K562 (cell line): ENCODE data around the gene SEMA6C.

Experiments used
- CTCF ChIP-seq, 3 experiments: IDR thresholded peaks in 2 of 3; conservative IDR thresholded peaks in 1 of 3; 2 replicates each; pipeline ENCODE4 v1.5.1; 2011 to 2012; ENCODE audit warnings: low read length in 3 of 3, mild to moderate bottlenecking in 3 of 3, control low read depth in 2 of 3, improper control_type of control experiment in 1 of 3, inconsistent platforms in 1 of 3, low read depth in 1 of 3, mixed read lengths in 1 of 3, moderate library complexity in 1 of 3; ENCODE audit not compliant: insufficient read depth in 2 of 3
- ELF4 ChIP-seq: fragments of 450-650 bp; formaldehyde crosslinking; IDR thresholded peaks from 2 replicates; pipeline ENCODE4 v1.4.0; 2022; ENCODE audit warnings: missing genetic modification characterization
- JUNB ChIP-seq: fragments of 450-650 bp; formaldehyde crosslinking; conservative IDR thresholded peaks from 2 replicates; pipeline ENCODE4 v1.4.0; 2020; ENCODE audit warnings: mild to moderate bottlenecking
- JUND ChIP-seq, 2 experiments: IDR thresholded peaks; 2 replicates in 1 of 2; 3 replicates in 1 of 2; pipeline ENCODE4 v1.6.1; 2011; ENCODE audit warnings: borderline replicate concordance in 2 of 2, low read depth in 2 of 2, low read length in 2 of 2, improper control_type of control experiment in 1 of 2, missing biosample characterization in 1 of 2, missing genetic modification characterization in 1 of 2, missing genetic modification reagents in 1 of 2
- MAFK ChIP-seq: IDR thresholded peaks from 2 replicates; pipeline ENCODE4 v1.6.1; 2011; ENCODE audit warnings: low read length, improper control_type of control experiment
- RUNX1 ChIP-seq: sonication (generic); IDR thresholded peaks from 2 replicates; pipeline ENCODE4 v1.6.1; 2016; ENCODE audit warnings: antibody characterized with exemption, low read depth
- SIRT6 ChIP-seq: IDR thresholded peaks from one replicate; pipeline ENCODE4 v1.6.1; 2012; ENCODE audit warnings: low read depth, mild to moderate bottlenecking, control low read depth, inconsistent platforms, low read length, moderate library complexity
- ZNF707 ChIP-seq: fragments of 250-450 bp; sonication (Bioruptor Pico); conservative IDR thresholded peaks from 2 replicates; pipeline ENCODE4 v1.8.0; 2022; ENCODE audit warnings: inconsistent platforms, mild to moderate bottlenecking, moderate library complexity

DNA sequence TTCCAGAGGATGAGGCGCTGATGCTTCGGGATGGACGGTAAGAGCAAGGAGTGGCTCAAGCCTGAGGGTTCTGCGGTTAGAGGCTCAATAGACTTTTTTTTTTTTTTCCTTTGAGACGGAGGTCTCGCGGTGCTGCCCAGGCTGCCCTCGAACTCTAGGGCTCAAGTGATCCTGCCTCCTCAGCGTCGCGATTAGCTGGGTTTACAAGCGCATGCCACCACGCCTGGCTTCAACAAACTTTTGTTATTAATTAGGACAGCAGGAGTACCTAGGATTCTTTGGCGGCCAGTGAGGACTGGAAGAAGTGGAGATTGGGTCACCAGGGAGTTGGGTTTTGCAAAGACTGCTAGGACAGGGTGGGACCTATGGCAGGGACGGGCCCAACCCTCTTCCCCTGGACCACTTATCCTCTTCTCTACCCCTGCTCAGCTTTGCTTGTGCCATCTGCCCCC, 20.1 kb upstream of the SEMA6C start:
- TF ChIP-seq JUND (IDR thresholded peaks at IDR 0.05; ENCODE audit: borderline replicate concordance, low read depth, low read length) (no peak), JUND (tag; IDR thresholded peaks at IDR 0.05; ENCODE audit: borderline replicate concordance, low read depth, low read length) (no peak), ZNF707 (no peak), ELF4 (CRISPR knock-in tag) (no peak), MAFK (no peak), SIRT6 (no peak), CTCF (IDR thresholded peaks at IDR 0.05 in 2 of 3, conservative IDR thresholded peaks at IDR 0.05 in 1 of 3; ENCODE audit: insufficient read depth in 2 of 3, low read depth in 1 of 3, low read length in 3 of 3) (no peak), JUNB (CRISPR knock-in tag) (no peak), RUNX1 (no peak)
